ENCODE measurements around the gene ACOT11. TPM values are rescaled to one million over a fixed set of nuclear protein-coding genes. Genes with fewer than 3 reads are reported as not detected.
"Not testable (repeated sequence)": the region's sequence is repeated elsewhere in the genome, so short reads cannot be mapped to it uniquely, and the experiment has no call there.

The ACOT11 gene
- total and polyA plus RNA-seq, 11 donors = 33.2 to 69.3 (median 55.9) TPM

- Histone ChIP-seq H3K4me3 (no peak overlapping the region), H3K27ac (no peak overlapping the region), H3K9me3 (no peaks in the 10 kb centered on the region), H3K27me3 (no peaks in the 10 kb centered on the region), H3K36me3 (no peaks in the 10 kb centered on the region), H3K4me1 (peaks cover 0 to 7% (median 1%) of the 10 kb centered on the region in 12 donors)
- TF ChIP-seq CTCF (IDR thresholded peaks at IDR 0.05) = no peak
- TF ChIP-seq POLR2A (IDR thresholded peaks at IDR 0.05) = no peak
- 66 to 68% methylated on average over 9 to 10 of the region's 10 CpGs; no CpG with 5 or more reads in 2 of the 4 donors for WGBS, 4 donors
- ATAC-seq (no peak), DNase-seq (no peak)
- intact Hi-C loops (cut with DNase I) = no loop called here
Observed at GRCh38 chr1:54627196-54627595, 79.2 kb downstream of the ACOT11 start.

- H3K27me3 ChIP-seq; intact Hi-C loops (cut with DNase I); DNase-seq; H3K27ac ChIP-seq; H3K9me3 ChIP-seq; ATAC-seq; H3K4me1 ChIP-seq; H3K4me3 ChIP-seq: not testable (repeated sequence)
- WGBS, 4 donors = 84 to 94% (median 88%) methylated on average over 7 of the region's 7 CpGs
- H3K36me3 ChIP-seq = peaks cover 0 to 15% (median 3%) of the 10 kb centered on the region in 9 donors
Observed at GRCh38 chr1:54635804-54636203, 87.8 kb downstream of the ACOT11 start.

- ATAC-seq; H3K4me1 ChIP-seq; H3K9me3 ChIP-seq; intact Hi-C loops (cut with DNase I); DNase-seq; H3K27ac ChIP-seq; H3K4me3 ChIP-seq; H3K27me3 ChIP-seq: not testable (repeated sequence)
- H3K36me3 ChIP-seq = peaks cover 0 to 15% (median 3%) of the 10 kb centered on the region in 9 donors
- 49 to 68% (median 55%) methylated on average over 14 of the region's 14 CpGs for WGBS, 4 donors
Observed at GRCh38 chr1:54636461-54637446, 88.7 kb downstream of the ACOT11 start.

- ATAC-seq (no peak), DNase-seq (no peak)
- Histone ChIP-seq H3K27ac (no peak overlapping the region), H3K4me3 (no peak overlapping the region), H3K36me3 (peaks cover 0 to 7% (median 0%) of the 10 kb centered on the region in 9 donors), H3K9me3 (peaks cover 0 to 22% (median 9%) of the 10 kb centered on the region in 12 donors), H3K4me1 (peaks cover 0 to under 1% (median 0%) of the 10 kb centered on the region in 12 donors), H3K27me3 (no peaks in the 10 kb centered on the region)
- WGBS, 4 donors = 59 to 71% (median 64%) methylated on average over 4 of the region's 4 CpGs
- TF ChIP-seq CTCF (IDR thresholded peaks at IDR 0.05) (no peak), POLR2A (IDR thresholded peaks at IDR 0.05) (no peak)
- intact Hi-C loops (cut with DNase I) = no loop called here
Observed at GRCh38 chr1:54640361-54640760, 92.3 kb downstream of the ACOT11 start.
